HCT116 (cell line): Measurements from ENCODE around the gene CA10.

Source experiments
- CBX3 ChIP-seq: IDR thresholded peaks from 2 replicates; pipeline ENCODE4 v1.6.1; 2012; ENCODE audit warnings: low read depth
- ELF1 ChIP-seq: IDR thresholded peaks from 2 replicates; pipeline ENCODE4 v1.6.1; 2012; ENCODE audit warnings: low read depth, borderline replicate concordance
- EZH2 ChIP-seq: fragments of 200-600 bp; sonication (generic); IDR thresholded peaks from 2 replicates; pipeline ENCODE4 v1.6.1; 2017; ENCODE audit warnings: antibody characterized with exemption, mixed run types
- JUND ChIP-seq: IDR thresholded peaks from 2 replicates; pipeline ENCODE4 v1.6.1; 2012
- POLR2A ChIP-seq: IDR thresholded peaks from 2 replicates; pipeline ENCODE4 v1.7.0; 2011; ENCODE audit warnings: borderline replicate concordance; ENCODE audit not compliant: insufficient read depth, insufficient read length; ENCODE audit errors: extremely low read depth
- POLR2AphosphoS5 ChIP-seq: IDR thresholded peaks from 2 replicates; pipeline ENCODE4 v1.6.1; 2011; ENCODE audit warnings: mild to moderate bottlenecking, low read depth, low read length, moderate library complexity
- ZFX ChIP-seq: fragments of 450-650 bp; IDR thresholded peaks from 2 replicates; pipeline ENCODE4 v1.6.1; 2017
- TF ChIP-seq, protein P1 (sequence below), 3 experiments: fragments of 200-600 bp in 1 of 3; sonication (generic) in 1 of 3; IDR thresholded peaks in 2 of 3; conservative IDR thresholded peaks in 1 of 3; 2 replicates each; pipeline ENCODE4 v1.5.1; 2012 to 2017; ENCODE audit warnings: low read depth in 2 of 3, low read length in 2 of 3, antibody characterized with exemption in 1 of 3, borderline replicate concordance in 1 of 3, control low read depth in 1 of 3, mild to moderate bottlenecking in 1 of 3, mixed read lengths in 1 of 3, mixed run types in 1 of 3, moderate library complexity in 1 of 3; ENCODE audit not compliant: insufficient read depth in 1 of 3
- TF ChIP-seq, protein P2 (sequence below): IDR thresholded peaks from 2 replicates; pipeline ENCODE4 v1.6.1; 2012; ENCODE audit warnings: low read depth

DNA sequence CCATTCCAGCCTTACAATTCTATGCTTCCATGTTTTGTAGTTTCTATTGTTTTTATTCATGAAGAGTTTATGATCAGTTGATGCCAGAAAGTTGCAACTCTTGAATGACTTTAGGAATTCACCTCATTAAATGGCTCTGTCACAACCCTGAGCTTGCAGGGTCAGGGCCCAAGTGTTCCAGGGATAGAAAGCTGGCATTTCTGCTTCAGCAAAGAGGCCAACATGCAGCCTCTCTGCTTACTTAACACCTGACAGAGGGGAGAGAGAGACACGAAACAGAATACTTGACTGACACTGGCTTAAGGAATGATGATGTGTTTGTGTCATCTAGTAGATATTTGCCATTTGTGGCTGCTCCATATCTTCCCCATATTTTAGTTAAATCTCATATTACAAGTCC is 328.1 kb downstream of the CA10 start:
- TF ChIP-seq, protein P1, sequence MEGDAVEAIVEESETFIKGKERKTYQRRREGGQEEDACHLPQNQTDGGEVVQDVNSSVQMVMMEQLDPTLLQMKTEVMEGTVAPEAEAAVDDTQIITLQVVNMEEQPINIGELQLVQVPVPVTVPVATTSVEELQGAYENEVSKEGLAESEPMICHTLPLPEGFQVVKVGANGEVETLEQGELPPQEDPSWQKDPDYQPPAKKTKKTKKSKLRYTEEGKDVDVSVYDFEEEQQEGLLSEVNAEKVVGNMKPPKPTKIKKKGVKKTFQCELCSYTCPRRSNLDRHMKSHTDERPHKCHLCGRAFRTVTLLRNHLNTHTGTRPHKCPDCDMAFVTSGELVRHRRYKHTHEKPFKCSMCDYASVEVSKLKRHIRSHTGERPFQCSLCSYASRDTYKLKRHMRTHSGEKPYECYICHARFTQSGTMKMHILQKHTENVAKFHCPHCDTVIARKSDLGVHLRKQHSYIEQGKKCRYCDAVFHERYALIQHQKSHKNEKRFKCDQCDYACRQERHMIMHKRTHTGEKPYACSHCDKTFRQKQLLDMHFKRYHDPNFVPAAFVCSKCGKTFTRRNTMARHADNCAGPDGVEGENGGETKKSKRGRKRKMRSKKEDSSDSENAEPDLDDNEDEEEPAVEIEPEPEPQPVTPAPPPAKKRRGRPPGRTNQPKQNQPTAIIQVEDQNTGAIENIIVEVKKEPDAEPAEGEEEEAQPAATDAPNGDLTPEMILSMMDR (IDR thresholded peaks at IDR 0.05 in 2 of 3, conservative IDR thresholded peaks at IDR 0.05 in 1 of 3; ENCODE audit: borderline replicate concordance in 1 of 3, insufficient read depth in 1 of 3, low read depth in 2 of 3, low read length in 2 of 3) = no peak
- TF ChIP-seq, protein P2, sequence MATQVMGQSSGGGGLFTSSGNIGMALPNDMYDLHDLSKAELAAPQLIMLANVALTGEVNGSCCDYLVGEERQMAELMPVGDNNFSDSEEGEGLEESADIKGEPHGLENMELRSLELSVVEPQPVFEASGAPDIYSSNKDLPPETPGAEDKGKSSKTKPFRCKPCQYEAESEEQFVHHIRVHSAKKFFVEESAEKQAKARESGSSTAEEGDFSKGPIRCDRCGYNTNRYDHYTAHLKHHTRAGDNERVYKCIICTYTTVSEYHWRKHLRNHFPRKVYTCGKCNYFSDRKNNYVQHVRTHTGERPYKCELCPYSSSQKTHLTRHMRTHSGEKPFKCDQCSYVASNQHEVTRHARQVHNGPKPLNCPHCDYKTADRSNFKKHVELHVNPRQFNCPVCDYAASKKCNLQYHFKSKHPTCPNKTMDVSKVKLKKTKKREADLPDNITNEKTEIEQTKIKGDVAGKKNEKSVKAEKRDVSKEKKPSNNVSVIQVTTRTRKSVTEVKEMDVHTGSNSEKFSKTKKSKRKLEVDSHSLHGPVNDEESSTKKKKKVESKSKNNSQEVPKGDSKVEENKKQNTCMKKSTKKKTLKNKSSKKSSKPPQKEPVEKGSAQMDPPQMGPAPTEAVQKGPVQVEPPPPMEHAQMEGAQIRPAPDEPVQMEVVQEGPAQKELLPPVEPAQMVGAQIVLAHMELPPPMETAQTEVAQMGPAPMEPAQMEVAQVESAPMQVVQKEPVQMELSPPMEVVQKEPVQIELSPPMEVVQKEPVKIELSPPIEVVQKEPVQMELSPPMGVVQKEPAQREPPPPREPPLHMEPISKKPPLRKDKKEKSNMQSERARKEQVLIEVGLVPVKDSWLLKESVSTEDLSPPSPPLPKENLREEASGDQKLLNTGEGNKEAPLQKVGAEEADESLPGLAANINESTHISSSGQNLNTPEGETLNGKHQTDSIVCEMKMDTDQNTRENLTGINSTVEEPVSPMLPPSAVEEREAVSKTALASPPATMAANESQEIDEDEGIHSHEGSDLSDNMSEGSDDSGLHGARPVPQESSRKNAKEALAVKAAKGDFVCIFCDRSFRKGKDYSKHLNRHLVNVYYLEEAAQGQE = no peak
- TF ChIP-seq POLR2A = no peak
- no peak for TF ChIP-seq ELF1
- TF ChIP-seq ZFX = no peak
- TF ChIP-seq CBX3 = no peak
- no peak for TF ChIP-seq POLR2AphosphoS5
- no peak for TF ChIP-seq JUND
- no peak for TF ChIP-seq EZH2
